Naive B cell (primary cell): Measurements from ENCODE around the gene CCL22. TPM values are rescaled to one million over a fixed set of nuclear protein-coding genes. Genes with fewer than 3 reads are reported as not detected.

Experiments
- ATAC-seq, 2 donors: fragments of 150-1000 bp; cut with Tn5 transposase; 2 replicates each; pipeline ENCODE4 v1.10.0; 2021; ENCODE audit warnings: low read depth in 2 of 2, mild to moderate bottlenecking in 2 of 2, moderate library complexity in 2 of 2
- DNase-seq: peaks from one replicate; pipeline ENCODE4 v3.0.0; 2022
- H3K27ac Mint-ChIP-seq, 6 donors: one replicate each; pipeline ENCODE4 v1.8.0; 2020 to 2022; ENCODE audit warnings: mild to moderate bottlenecking in 6 of 6, mixed read lengths in 6 of 6, moderate library complexity in 5 of 6, inconsistent platforms in 2 of 6
- H3K27me3 Mint-ChIP-seq, 3 donors: one replicate each; pipeline ENCODE4 v1.8.0; 2021 to 2022; ENCODE audit warnings: mixed read lengths in 3 of 3, mild to moderate bottlenecking in 1 of 3
- H3K36me3 Mint-ChIP-seq, 2 donors: one replicate each; pipeline ENCODE4 v1.8.0; 2020 to 2022; ENCODE audit warnings: mixed read lengths in 2 of 2, inconsistent platforms in 1 of 2, mild to moderate bottlenecking in 1 of 2
- H3K4me1 Mint-ChIP-seq, 3 donors: one replicate each; pipeline ENCODE4 v1.8.0; 2020 to 2022; ENCODE audit warnings: mixed read lengths in 3 of 3, inconsistent platforms in 1 of 3, mild to moderate bottlenecking in 1 of 3, moderate library complexity in 1 of 3
- H3K4me3 Mint-ChIP-seq, 8 donors: one replicate each; pipeline ENCODE4 v1.8.0; 2020 to 2022; ENCODE audit warnings: mild to moderate bottlenecking in 8 of 8, mixed read lengths in 8 of 8, moderate library complexity in 8 of 8, inconsistent platforms in 2 of 8
- H3K9me3 Mint-ChIP-seq, 7 donors: one replicate each; pipeline ENCODE4 v1.8.0; 2020 to 2022; ENCODE audit warnings: mixed read lengths in 7 of 7, mild to moderate bottlenecking in 5 of 7, inconsistent platforms in 2 of 7, moderate library complexity in 1 of 7
- polyA plus RNA-seq, 6 donors: library from polyadenylated mRNA; unstranded; fragments of 300-500 nt; fragmentation: Illumina TruSeq; gene quantifications; one replicate each; pipeline ENCODE4 v1.2.3, GENCODE V29; 2021; ENCODE audit warnings: low read depth in 6 of 6

Gene CCL22
- polyA plus RNA-seq, 6 donors from 2014 or later, result not detected

GRCh38 chr16:57384248-57385070 lies 25.9 kb downstream of the CCL22 start:
- H3K4me1 Mint-ChIP-seq, result peaks cover 42 to 61% (median 60%) of the 10 kb centered on the region in 3 donors
- peak; percentile 30 for DNase-seq
- peak overlapping the region in 7 of 8 donors; percentile 35 to 81 (median 64) for H3K4me3 Mint-ChIP-seq
- H3K9me3 Mint-ChIP-seq, result no peaks in the 10 kb centered on the region
- ATAC-seq, result peak; percentile 68 to 74
- H3K36me3 Mint-ChIP-seq, result no peaks in the 10 kb centered on the region
- H3K27me3 Mint-ChIP-seq, result peaks cover 7 to 11% (median 11%) of the 10 kb centered on the region in 3 donors
- peak overlapping the region in 5 of 6 donors; percentile 31 to 86 (median 62) for H3K27ac Mint-ChIP-seq

- peak overlapping the region in 5 of 8 donors; percentile 44 to 75 (median 64) for H3K4me3 Mint-ChIP-seq
These were observed 26.5 kb downstream of the CCL22 start for GRCh38 chr16:57385083-57385482.

GRCh38 chr16:57386381-57386951 lies 27.9 kb downstream of the CCL22 start:
- Mint-ChIP-seq H3K9me3 (no peaks in the 10 kb centered on the region), H3K27ac (peak overlapping the region in 1 of 6 donors; percentile 12), H3K4me1 (peaks cover 38 to 54% (median 50%) of the 10 kb centered on the region in 3 donors), H3K36me3 (no peaks in the 10 kb centered on the region), H3K27me3 (peaks cover 11 to 19% (median 12%) of the 10 kb centered on the region in 3 donors), H3K4me3 (peak overlapping the region in 1 of 8 donors; percentile 35)
- ATAC-seq, result no peak
- no peak for DNase-seq

More at GRCh38 chr16:57385083-57385482, 26.5 kb downstream of the CCL22 start:
- H3K27me3 Mint-ChIP-seq, result peaks cover 7 to 14% (median 12%) of the 10 kb centered on the region in 3 donors
- no peaks in the 10 kb centered on the region for H3K36me3 Mint-ChIP-seq
- peak overlapping the region in 3 of 6 donors; percentile 53 to 89 (median 62) for H3K27ac Mint-ChIP-seq
- ATAC-seq (no peak), DNase-seq (no peak)
- no peaks in the 10 kb centered on the region for H3K9me3 Mint-ChIP-seq
- peaks cover 42 to 62% (median 61%) of the 10 kb centered on the region in 3 donors for H3K4me1 Mint-ChIP-seq

- no peak for ATAC-seq
- Mint-ChIP-seq H3K27ac (peak overlapping the region in 1 of 6 donors; percentile 17), H3K36me3 (no peaks in the 10 kb centered on the region), H3K27me3 (peaks cover 12 to 27% (median 16%) of the 10 kb centered on the region in 3 donors), H3K4me1 (peaks cover 38 to 47% (median 46%) of the 10 kb centered on the region in 3 donors), H3K4me3 (peak overlapping the region in 1 of 8 donors; percentile 20), H3K9me3 (no peaks in the 10 kb centered on the region)
- DNase-seq, result no peak
These were observed 29.2 kb downstream of the CCL22 start for GRCh38 chr16:57387598-57388354.

GRCh38 chr16:57388359-57389086 lies 29.9 kb downstream of the CCL22 start:
- H3K27ac Mint-ChIP-seq, result peak overlapping the region in 1 of 6 donors; percentile 17
- no peaks in the 10 kb centered on the region for H3K9me3 Mint-ChIP-seq
- H3K27me3 Mint-ChIP-seq, result peaks cover 12 to 33% (median 18%) of the 10 kb centered on the region in 3 donors
- H3K4me3 Mint-ChIP-seq, result no peak overlapping the region
- ATAC-seq (peak in 1 of 2 donors; percentile 29), DNase-seq (no peak)
- H3K4me1 Mint-ChIP-seq, result peaks cover 33 to 41% (median 40%) of the 10 kb centered on the region in 3 donors
- no peaks in the 10 kb centered on the region for H3K36me3 Mint-ChIP-seq

GRCh38 chr16:57389087-57389468 lies 30.5 kb downstream of the CCL22 start:
- no peak for ATAC-seq
- H3K27ac Mint-ChIP-seq, result no peak overlapping the region
- H3K4me1 Mint-ChIP-seq, result peaks cover 28 to 35% (median 34%) of the 10 kb centered on the region in 3 donors
- H3K9me3 Mint-ChIP-seq, result no peaks in the 10 kb centered on the region
- no peaks in the 10 kb centered on the region for H3K36me3 Mint-ChIP-seq
- H3K4me3 Mint-ChIP-seq, result no peak overlapping the region
- peaks cover 12 to 38% (median 22%) of the 10 kb centered on the region in 3 donors for H3K27me3 Mint-ChIP-seq
- DNase-seq, result no peak

GRCh38 chr16:57390636-57391295 lies 32.2 kb downstream of the CCL22 start:
- H3K4me1 Mint-ChIP-seq, result peaks cover 17 to 20% (median 19%) of the 10 kb centered on the region in 3 donors

GRCh38 chr16:57391300-57391699 lies 32.7 kb downstream of the CCL22 start:
- ATAC-seq (no peak), DNase-seq (no peak)
- Mint-ChIP-seq H3K36me3 (no peaks in the 10 kb centered on the region), H3K9me3 (no peaks in the 10 kb centered on the region), H3K4me3 (no peak overlapping the region), H3K4me1 (peaks cover 14 to 16% (median 16%) of the 10 kb centered on the region in 3 donors), H3K27me3 (peaks cover 18 to 42% (median 26%) of the 10 kb centered on the region in 3 donors), H3K27ac (no peak overlapping the region)

More at GRCh38 chr16:57390636-57391295, 32.2 kb downstream of the CCL22 start:
- DNase-seq, result no peak
- Mint-ChIP-seq H3K27ac (no peak overlapping the region), H3K4me3 (no peak overlapping the region), H3K27me3 (peaks cover 12 to 38% (median 22%) of the 10 kb centered on the region in 3 donors), H3K9me3 (no peaks in the 10 kb centered on the region), H3K36me3 (no peaks in the 10 kb centered on the region)
- no peak for ATAC-seq

GRCh38 chr16:57391708-57392107 lies 33.1 kb downstream of the CCL22 start:
- H3K27ac Mint-ChIP-seq, result no peak overlapping the region
- peaks cover 11 to 16% (median 12%) of the 10 kb centered on the region in 3 donors for H3K4me1 Mint-ChIP-seq
- H3K4me3 Mint-ChIP-seq, result no peak overlapping the region
- no peaks in the 10 kb centered on the region for H3K36me3 Mint-ChIP-seq
- no peak for DNase-seq
- ATAC-seq, result no peak
- peaks cover 0 to 3% (median 0%) of the 10 kb centered on the region in 7 donors for H3K9me3 Mint-ChIP-seq
- peaks cover 22 to 46% (median 30%) of the 10 kb centered on the region in 3 donors for H3K27me3 Mint-ChIP-seq

GRCh38 chr16:57392694-57393093 lies 34.1 kb downstream of the CCL22 start:
- Mint-ChIP-seq H3K27ac (no peak overlapping the region), H3K4me3 (no peak overlapping the region), H3K36me3 (no peaks in the 10 kb centered on the region), H3K27me3 (peaks cover 24 to 56% (median 30%) of the 10 kb centered on the region in 3 donors), H3K9me3 (peaks cover 0 to 3% (median 0%) of the 10 kb centered on the region in 7 donors), H3K4me1 (peaks cover 9 to 13% (median 10%) of the 10 kb centered on the region in 3 donors)
- DNase-seq, result no peak
- ATAC-seq, result no peak

- peaks cover 13 to 44% (median 23%) of the 10 kb centered on the region in 3 donors for H3K27me3 Mint-ChIP-seq
These were observed 35.9 kb downstream of the CCL22 start for GRCh38 chr16:57394444-57394843.

GRCh38 chr16:57395026-57395425 lies 36.4 kb downstream of the CCL22 start:
- Mint-ChIP-seq H3K27ac (no peak overlapping the region), H3K4me1 (peaks cover 4 to 17% (median 11%) of the 10 kb centered on the region in 3 donors), H3K36me3 (no peaks in the 10 kb centered on the region), H3K9me3 (peaks cover 0 to 3% (median 0%) of the 10 kb centered on the region in 7 donors), H3K27me3 (peaks cover 12 to 42% (median 23%) of the 10 kb centered on the region in 3 donors), H3K4me3 (no peak overlapping the region)
- no peak for ATAC-seq
- no peak for DNase-seq

More at GRCh38 chr16:57394444-57394843, 35.9 kb downstream of the CCL22 start:
- no peak for DNase-seq
- H3K27ac Mint-ChIP-seq, result no peak overlapping the region
- no peaks in the 10 kb centered on the region for H3K36me3 Mint-ChIP-seq
- peaks cover 0 to 3% (median 0%) of the 10 kb centered on the region in 7 donors for H3K9me3 Mint-ChIP-seq
- H3K4me1 Mint-ChIP-seq, result peaks cover 0 to 12% (median 7%) of the 10 kb centered on the region in 3 donors
- ATAC-seq, result no peak
- no peak overlapping the region for H3K4me3 Mint-ChIP-seq
